Activated CD4-positive, alpha-beta T cell treated with anti-CD3 and anti-CD28 coated beads, Interleukin-2, amount 50 U/mL, for 48 hours (primary cell): ENCODE measurements around the gene CD163.
A peak's percentile ranks its signal among the peaks of the same experiment; 100 is the strongest.
"Not testable (repeated sequence)": the region's sequence is repeated elsewhere in the genome, so short reads cannot be mapped to it uniquely, and the experiment has no call there.

Experiments
- DNase-seq, 2 experiments: peaks; one replicate each; pipeline ENCODE4 v3.0.0-alpha.2; 2020

CD163 gene

DNA sequence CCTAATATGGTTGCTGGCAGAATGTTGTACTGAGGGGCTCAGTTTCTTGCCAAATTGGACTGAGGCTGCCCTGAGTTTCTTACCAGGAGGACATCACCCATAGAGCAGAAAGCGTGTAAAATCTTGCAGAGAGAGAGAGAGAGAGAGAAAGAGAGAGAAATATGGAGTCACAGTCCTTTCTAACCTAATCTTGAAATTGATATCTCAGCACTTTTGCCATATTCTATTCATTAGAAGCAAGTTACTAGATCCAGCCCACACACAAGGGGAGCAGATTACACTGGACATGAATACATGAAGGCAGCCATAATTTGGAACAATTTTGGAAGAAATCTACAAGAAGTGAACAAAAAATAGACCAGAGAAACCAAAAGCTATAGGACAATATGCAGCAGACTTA lies 55.5 kb downstream of the CD163 start:
- DNase-seq: no peak

- DNase-seq: no peak
These were observed 59.0 kb downstream of the CD163 start for GRCh38 chr12:7444537-7444936.

DNA sequence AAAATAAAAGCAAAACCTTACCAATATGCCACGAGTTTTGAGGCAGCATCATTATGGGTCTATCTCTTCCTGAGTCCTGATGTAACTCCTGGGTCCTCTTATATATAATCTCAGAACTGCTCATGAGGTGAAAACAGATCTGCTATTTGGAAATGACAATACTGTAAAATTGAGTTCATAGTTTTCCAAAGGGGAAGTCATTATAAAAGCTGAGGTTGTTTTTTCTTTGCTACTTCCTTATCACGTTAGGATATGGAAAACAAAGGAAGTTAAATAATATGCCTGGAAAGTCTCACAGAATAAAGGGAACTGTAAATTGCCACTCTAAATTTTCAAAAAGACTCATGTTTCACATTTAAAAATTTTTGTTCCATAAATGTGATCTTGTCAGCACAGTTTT lies 59.5 kb downstream of the CD163 start, which contains the start of gene CD163L1:
Gene CD163L1 (minus strand): TSS at position 78 of the 400 bp plus-strand sequence. CDS start 26 bp downstream, at position 52.
- DNase-seq: no peak

DNA sequence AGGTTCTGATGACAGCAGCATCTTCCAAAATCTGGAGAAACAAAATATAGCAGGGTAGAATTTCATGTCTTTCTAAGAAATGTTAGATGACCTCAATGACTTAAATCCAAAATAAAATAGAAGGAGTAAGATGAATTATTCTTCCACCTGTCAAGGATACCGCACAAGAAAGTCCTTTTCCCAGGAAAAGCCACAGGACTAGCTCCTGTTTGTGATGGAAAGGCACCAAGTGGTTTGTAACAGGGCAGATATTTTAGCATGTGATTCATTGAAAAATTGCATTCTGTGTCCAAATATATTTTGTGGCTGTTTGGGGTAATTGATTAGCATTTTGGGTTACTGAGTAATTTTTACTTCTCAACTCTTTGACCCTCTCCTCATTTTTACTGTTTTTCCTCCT lies 62.4 kb downstream of the CD163 start:
- DNase-seq: no peak

DNA sequence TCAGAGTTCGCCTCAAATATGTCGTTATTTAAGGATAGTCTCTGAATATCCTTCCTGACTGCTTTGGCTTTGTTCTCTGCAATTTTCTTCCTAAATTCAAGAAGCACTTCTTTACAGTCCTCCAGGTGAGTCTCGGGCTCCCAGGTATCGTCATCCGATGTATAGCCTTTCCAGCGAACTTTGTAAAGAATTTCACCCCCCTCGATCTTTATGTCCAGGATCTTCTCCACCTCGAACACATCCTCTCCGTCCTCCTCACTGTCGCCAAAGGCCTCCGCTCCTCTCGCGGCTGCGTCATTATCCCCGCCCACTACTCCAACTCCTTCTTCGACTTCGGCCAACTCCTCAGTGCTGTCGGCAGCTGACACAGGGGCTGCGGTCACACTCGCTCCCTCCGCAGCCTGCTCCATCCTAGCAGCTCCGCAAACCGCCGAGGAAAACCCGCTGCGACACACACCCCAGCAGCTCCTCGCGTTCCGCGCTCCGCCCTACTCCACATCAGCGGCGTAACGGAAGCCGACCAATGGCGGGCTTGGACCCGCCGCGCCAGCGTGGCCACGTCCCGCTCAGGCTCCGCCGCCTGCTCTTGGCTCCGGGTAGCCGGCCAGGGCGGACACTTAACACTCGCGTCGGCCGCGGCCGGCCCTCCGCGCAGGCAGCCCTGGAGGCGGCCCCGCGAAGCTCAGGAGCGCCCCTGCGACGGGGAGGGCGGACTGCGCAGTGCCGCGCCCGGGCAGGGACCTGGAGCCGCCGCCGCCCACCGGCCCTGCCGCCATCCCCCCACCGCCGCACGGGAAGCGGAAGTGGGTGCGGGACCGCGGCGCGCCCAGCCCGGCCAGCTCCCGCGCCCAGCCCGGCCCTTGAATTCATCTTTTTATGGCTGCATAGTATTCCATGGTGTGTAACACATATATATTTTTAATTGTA lies 63.7 kb downstream of the CD163 start:
- DNase-seq: peak; percentile 30 to 43

DNA sequence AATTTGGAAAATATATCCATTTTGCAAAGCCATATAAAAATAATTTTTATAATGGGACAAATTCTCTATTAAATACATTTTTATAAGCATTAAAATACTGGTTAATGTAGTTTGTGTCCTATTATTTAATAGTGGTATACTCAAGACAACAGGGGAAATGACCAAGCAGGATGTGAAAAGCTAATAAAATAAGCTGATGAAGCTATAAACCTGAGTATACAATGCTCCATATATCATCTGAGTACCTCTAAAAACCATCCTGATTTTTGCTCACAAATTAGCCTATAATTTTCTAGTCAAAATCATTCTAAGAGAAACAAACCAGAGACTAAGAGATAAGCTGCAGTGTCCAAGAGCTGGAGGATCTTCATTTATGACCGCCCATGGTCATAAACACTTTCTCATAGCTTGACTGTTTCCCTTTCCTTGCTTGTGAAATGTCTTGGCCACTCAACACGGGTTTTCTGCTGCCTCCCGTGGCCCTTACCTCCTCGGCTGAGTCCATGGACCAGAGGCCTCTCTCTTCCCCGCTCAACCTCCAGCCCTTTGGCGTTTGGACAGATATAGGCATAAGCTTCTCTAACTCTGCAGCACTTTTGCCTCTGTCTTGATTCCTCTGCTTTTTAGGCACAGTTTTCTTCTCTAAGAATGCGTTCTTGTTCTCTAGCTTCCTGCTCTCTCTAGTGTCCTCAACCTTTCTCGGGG lies 65.1 kb downstream of the CD163 start:
- not testable (repeated sequence) for DNase-seq

- DNase-seq: not testable (repeated sequence)
These were observed 66.1 kb downstream of the CD163 start for GRCh38 chr12:7437494-7437893.

DNA sequence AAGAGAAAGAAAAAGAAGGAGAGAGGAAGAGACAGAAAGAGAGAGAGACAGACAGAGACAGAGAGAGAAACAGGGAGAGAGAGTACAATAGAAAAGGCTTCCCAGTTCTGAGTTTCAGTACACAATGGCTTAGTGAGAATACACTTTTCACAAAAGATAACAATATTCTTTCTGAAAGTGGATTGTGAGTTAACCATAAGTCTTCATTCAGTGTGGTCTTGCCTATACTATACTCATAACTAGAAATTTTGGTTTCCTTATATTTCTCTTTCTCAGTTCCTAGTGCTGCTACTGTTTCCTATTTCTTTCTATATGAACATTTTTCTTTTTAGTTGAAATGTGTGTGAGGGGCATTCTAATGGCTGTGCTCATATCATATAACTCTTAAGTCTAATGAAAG lies 68.9 kb downstream of the CD163 start:
- DNase-seq: no peak

GRCh38 chr12:7433276-7433822 lies 70.2 kb downstream of the CD163 start:
- DNase-seq: no peak

DNA sequence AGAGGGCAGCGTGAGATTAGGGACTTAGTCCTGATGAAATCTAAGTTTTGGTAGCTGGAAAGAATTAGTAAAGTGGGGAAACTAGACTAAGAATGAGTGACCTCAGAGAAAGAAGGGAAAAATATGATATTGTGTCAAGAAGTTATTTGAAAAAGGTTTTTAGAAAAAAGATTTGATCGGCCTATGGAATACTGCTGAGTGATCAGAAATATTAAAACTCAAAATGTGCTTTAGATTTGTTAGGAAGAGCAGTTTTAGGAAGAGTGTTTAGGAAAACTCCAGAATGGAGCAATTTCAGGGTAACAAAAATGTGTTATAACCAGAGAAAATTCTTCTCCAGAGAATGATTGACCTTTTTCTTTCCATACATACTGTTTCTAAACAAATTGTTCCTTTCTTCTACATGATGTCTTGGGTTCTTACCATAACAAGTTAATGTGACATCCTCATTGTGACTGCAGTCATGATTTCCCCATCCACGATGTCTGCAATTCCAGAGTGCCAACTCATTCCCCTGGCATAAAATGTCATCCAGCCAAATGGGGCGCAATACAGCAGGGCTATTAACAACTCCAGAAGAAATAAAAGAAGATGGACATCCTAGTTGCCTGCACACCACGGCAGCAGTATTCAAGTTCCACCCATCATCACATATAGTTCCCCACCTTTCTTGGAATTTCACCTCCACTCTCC lies 71.4 kb downstream of the CD163 start:
- no peak for DNase-seq
